ENCODE measurements around the gene ANKDD1B. TPM values are rescaled to one million over a fixed set of nuclear protein-coding genes. Genes with fewer than 3 reads are reported as not detected.

Gene ANKDD1B
- total and polyA plus RNA-seq, 9 of the 15 experiments (the other 6 are each of a cell fraction or from before 2014, with no cell fraction given) = 0.04 to 0.29 (median 0.18) TPM; not detected in 1

DNA sequence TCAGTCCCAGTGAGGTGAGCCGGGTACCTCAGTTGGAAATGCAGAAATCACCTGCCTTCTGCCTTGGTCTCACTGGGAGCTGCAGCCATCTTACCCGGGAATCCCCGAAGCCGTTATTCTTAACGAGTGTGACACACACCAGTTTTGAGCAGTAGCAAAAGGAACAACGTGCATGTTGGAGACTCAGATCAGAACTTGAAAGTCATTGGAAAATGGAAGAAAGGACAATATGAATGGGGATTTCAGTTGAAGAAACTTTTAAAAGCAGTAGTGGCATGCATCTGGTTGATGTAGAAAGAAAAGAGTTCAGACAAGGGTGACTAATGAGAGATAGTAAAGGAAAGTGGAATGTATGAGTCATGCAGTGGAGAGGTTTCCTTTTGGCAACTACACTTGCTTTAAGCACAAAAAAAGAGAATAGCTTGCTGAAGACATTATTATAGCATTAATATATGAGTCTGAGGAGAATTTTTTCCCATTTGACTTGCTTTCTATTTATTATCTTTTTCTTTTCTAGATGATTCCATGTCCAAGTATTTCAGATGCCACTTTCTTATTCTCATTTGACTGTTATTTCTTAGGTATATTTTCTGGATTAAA lies 44.4 kb upstream of the ANKDD1B start (continued):
- TF ChIP-seq, protein P1, sequence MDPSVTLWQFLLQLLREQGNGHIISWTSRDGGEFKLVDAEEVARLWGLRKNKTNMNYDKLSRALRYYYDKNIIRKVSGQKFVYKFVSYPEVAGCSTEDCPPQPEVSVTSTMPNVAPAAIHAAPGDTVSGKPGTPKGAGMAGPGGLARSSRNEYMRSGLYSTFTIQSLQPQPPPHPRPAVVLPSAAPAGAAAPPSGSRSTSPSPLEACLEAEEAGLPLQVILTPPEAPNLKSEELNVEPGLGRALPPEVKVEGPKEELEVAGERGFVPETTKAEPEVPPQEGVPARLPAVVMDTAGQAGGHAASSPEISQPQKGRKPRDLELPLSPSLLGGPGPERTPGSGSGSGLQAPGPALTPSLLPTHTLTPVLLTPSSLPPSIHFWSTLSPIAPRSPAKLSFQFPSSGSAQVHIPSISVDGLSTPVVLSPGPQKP (CRISPR knock-in tag; IDR thresholded peaks at IDR 0.05) = no peak
- TF ChIP-seq DNMT1 (IDR thresholded peaks at IDR 0.05) (no peak), CC2D1A (IDR thresholded peaks at IDR 0.05) (peak; percentile 56), ZC3H4 (CRISPR knock-in tag; IDR thresholded peaks at IDR 0.05; ENCODE audit: borderline replicate concordance) (no peak), MYC (IDR thresholded peaks at IDR 0.05; ENCODE audit: low read depth, low read length) (no peak), MYC (CRISPR knock-in tag; IDR thresholded peaks at IDR 0.05; ENCODE audit: borderline replicate concordance, low read depth) (no peak), JUN (IDR thresholded peaks at IDR 0.05; ENCODE audit: borderline replicate concordance, low read depth, low read length) (peak; percentile 97), JUN (CRISPR knock-in tag; IDR thresholded peaks at IDR 0.05; ENCODE audit: borderline replicate concordance) (no peak), NR4A1 (CRISPR knock-in tag; IDR thresholded peaks at IDR 0.05) (no peak), NR4A1 (tag; IDR thresholded peaks at IDR 0.05) (peak; percentile 74; the same call in 1 of the 2 replicates), ZNF124 (CRISPR knock-in tag; IDR thresholded peaks at IDR 0.05) (no peak)
- TF ChIP-seq, protein P2, sequence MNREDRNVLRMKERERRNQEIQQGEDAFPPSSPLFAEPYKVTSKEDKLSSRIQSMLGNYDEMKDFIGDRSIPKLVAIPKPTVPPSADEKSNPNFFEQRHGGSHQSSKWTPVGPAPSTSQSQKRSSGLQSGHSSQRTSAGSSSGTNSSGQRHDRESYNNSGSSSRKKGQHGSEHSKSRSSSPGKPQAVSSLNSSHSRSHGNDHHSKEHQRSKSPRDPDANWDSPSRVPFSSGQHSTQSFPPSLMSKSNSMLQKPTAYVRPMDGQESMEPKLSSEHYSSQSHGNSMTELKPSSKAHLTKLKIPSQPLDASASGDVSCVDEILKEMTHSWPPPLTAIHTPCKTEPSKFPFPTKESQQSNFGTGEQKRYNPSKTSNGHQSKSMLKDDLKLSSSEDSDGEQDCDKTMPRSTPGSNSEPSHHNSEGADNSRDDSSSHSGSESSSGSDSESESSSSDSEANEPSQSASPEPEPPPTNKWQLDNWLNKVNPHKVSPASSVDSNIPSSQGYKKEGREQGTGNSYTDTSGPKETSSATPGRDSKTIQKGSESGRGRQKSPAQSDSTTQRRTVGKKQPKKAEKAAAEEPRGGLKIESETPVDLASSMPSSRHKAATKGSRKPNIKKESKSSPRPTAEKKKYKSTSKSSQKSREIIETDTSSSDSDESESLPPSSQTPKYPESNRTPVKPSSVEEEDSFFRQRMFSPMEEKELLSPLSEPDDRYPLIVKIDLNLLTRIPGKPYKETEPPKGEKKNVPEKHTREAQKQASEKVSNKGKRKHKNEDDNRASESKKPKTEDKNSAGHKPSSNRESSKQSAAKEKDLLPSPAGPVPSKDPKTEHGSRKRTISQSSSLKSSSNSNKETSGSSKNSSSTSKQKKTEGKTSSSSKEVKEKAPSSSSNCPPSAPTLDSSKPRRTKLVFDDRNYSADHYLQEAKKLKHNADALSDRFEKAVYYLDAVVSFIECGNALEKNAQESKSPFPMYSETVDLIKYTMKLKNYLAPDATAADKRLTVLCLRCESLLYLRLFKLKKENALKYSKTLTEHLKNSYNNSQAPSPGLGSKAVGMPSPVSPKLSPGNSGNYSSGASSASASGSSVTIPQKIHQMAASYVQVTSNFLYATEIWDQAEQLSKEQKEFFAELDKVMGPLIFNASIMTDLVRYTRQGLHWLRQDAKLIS (CRISPR knock-in tag; IDR thresholded peaks at IDR 0.05) = no peak
- TF ChIP-seq, protein P3, sequence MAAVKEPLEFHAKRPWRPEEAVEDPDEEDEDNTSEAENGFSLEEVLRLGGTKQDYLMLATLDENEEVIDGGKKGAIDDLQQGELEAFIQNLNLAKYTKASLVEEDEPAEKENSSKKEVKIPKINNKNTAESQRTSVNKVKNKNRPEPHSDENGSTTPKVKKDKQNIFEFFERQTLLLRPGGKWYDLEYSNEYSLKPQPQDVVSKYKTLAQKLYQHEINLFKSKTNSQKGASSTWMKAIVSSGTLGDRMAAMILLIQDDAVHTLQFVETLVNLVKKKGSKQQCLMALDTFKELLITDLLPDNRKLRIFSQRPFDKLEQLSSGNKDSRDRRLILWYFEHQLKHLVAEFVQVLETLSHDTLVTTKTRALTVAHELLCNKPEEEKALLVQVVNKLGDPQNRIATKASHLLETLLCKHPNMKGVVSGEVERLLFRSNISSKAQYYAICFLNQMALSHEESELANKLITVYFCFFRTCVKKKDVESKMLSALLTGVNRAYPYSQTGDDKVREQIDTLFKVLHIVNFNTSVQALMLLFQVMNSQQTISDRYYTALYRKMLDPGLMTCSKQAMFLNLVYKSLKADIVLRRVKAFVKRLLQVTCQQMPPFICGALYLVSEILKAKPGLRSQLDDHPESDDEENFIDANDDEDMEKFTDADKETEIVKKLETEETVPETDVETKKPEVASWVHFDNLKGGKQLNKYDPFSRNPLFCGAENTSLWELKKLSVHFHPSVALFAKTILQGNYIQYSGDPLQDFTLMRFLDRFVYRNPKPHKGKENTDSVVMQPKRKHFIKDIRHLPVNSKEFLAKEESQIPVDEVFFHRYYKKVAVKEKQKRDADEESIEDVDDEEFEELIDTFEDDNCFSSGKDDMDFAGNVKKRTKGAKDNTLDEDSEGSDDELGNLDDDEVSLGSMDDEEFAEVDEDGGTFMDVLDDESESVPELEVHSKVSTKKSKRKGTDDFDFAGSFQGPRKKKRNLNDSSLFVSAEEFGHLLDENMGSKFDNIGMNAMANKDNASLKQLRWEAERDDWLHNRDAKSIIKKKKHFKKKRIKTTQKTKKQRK (IDR thresholded peaks at IDR 0.05; ENCODE audit: borderline replicate concordance, low read depth, low read length) = no peak
- TF ChIP-seq, protein P4, sequence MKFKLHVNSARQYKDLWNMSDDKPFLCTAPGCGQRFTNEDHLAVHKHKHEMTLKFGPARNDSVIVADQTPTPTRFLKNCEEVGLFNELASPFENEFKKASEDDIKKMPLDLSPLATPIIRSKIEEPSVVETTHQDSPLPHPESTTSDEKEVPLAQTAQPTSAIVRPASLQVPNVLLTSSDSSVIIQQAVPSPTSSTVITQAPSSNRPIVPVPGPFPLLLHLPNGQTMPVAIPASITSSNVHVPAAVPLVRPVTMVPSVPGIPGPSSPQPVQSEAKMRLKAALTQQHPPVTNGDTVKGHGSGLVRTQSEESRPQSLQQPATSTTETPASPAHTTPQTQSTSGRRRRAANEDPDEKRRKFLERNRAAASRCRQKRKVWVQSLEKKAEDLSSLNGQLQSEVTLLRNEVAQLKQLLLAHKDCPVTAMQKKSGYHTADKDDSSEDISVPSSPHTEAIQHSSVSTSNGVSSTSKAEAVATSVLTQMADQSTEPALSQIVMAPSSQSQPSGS (CRISPR knock-in tag; IDR thresholded peaks at IDR 0.05) = no peak

Measured in K562 (cell line).